GM18511 (cell line): ENCODE measurements around the gene KCNK4.
A peak's percentile ranks its signal among the peaks of the same experiment; 100 is the strongest.

Source experiments
- ATAC-seq: cut with Tn5 transposase; IDR thresholded peaks from one replicate; pipeline ENCODE4 v1.9.1; 2021; ENCODE audit warnings: mild to moderate bottlenecking, moderate library complexity; ENCODE audit not compliant: unreplicated experiment

KCNK4 gene

GRCh38 chr11:64268025-64268892 lies 22.8 kb upstream of the KCNK4 start:
- no peak for ATAC-seq

GRCh38 chr11:64268893-64269539 lies 22.1 kb upstream of the KCNK4 start:
- peak; percentile 24 for ATAC-seq

- ATAC-seq, result peak; percentile 69
These were observed 21.4 kb upstream of the KCNK4 start for GRCh38 chr11:64269540-64270220.

- ATAC-seq, result no peak
These were observed 15.9 kb upstream of the KCNK4 start for GRCh38 chr11:64275031-64275800.

- ATAC-seq, result no peak
These were observed 15.3 kb upstream of the KCNK4 start for GRCh38 chr11:64275841-64276240.

- ATAC-seq, result no peak
These were observed 14.3 kb upstream of the KCNK4 start for GRCh38 chr11:64276653-64277431.

GRCh38 chr11:64278576-64279190 lies 12.4 kb upstream of the KCNK4 start:
- ATAC-seq, result no peak

- no peak for ATAC-seq
These were observed 8.9 kb upstream of the KCNK4 start for GRCh38 chr11:64281957-64282770.

- ATAC-seq, result no peak
These were observed 8.0 kb upstream of the KCNK4 start for GRCh38 chr11:64283092-64283491.

- ATAC-seq, result peak; percentile 86
These were observed 6.8 kb upstream of the KCNK4 start, which contains the start of gene BAD for GRCh38 chr11:64284048-64284961. BAD (minus strand) TSS chr11:64284665; CDS start chr11:64284368, 297 bp downstream.

GRCh38 chr11:64284962-64285884 lies 5.9 kb upstream of the KCNK4 start, which contains the start of gene GPR137:
GPR137 (plus strand) TSS chr11:64285848; CDS start chr11:64286525, 677 bp downstream.
- peak; percentile 67 for ATAC-seq

- no peak for ATAC-seq
These were observed 5.0 kb upstream of the KCNK4 start for GRCh38 chr11:64285885-64286800.

GRCh38 chr11:64286801-64287159 lies 4.3 kb upstream of the KCNK4 start:
- ATAC-seq, result no peak

- no peak for ATAC-seq
These were observed 3.3 kb upstream of the KCNK4 start for GRCh38 chr11:64287676-64288352.

- ATAC-seq, result no peak
These were observed 2.8 kb upstream of the KCNK4 start for GRCh38 chr11:64288353-64288750.
